OCI-LY7 (cell line): ENCODE measurements around the gene KANSL1.

ENCODE experiments used
- EZH2phosphoT487 ChIP-seq: fragments of 200-600 bp; sonication (generic); IDR thresholded peaks from 2 replicates; pipeline ENCODE4 v1.6.1; 2018; ENCODE audit warnings: low read depth, borderline replicate concordance, mild to moderate bottlenecking, mixed run types, antibody characterized with exemption, low read length, moderate library complexity, mixed read lengths
- TF ChIP-seq, protein P1 (sequence below): fragments of 200-600 bp; sonication (generic); conservative IDR thresholded peaks from 2 replicates; pipeline ENCODE4 v1.5.1; 2014; ENCODE audit warnings: mild to moderate bottlenecking, antibody characterized with exemption, low read length, moderate library complexity, mixed read lengths

DNA sequence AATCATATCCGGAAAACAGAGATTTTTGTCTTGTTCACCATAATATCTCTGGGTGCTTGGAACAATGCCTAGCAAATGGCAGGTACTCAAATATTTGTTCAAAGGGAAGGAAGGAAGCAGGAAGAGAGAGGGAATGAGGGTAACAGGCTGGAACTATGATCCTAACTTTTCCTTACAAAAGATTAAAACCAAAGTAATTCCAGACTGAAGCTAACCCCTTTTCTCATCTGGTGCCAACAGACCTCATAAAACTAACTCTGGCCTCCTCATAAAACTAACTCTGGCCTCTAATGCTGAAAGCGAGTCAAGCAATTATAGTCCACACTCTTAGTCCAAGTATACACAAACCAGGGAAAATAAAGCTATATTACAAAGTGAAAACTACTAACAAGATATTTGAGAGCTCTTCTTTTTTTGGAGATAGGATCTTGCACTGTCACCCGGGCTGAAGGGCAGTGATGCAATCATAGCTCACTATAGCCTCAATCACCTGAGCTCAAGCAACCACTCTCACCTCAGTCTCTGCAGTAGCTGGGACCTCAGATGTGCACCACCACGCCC is 84.6 kb downstream of the KANSL1 start:
- TF ChIP-seq, protein P1, sequence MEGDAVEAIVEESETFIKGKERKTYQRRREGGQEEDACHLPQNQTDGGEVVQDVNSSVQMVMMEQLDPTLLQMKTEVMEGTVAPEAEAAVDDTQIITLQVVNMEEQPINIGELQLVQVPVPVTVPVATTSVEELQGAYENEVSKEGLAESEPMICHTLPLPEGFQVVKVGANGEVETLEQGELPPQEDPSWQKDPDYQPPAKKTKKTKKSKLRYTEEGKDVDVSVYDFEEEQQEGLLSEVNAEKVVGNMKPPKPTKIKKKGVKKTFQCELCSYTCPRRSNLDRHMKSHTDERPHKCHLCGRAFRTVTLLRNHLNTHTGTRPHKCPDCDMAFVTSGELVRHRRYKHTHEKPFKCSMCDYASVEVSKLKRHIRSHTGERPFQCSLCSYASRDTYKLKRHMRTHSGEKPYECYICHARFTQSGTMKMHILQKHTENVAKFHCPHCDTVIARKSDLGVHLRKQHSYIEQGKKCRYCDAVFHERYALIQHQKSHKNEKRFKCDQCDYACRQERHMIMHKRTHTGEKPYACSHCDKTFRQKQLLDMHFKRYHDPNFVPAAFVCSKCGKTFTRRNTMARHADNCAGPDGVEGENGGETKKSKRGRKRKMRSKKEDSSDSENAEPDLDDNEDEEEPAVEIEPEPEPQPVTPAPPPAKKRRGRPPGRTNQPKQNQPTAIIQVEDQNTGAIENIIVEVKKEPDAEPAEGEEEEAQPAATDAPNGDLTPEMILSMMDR, result no peak
- TF ChIP-seq EZH2phosphoT487, result no peak
